ENCODE results near the gene FOXK1.

FOXK1 gene

DNA sequence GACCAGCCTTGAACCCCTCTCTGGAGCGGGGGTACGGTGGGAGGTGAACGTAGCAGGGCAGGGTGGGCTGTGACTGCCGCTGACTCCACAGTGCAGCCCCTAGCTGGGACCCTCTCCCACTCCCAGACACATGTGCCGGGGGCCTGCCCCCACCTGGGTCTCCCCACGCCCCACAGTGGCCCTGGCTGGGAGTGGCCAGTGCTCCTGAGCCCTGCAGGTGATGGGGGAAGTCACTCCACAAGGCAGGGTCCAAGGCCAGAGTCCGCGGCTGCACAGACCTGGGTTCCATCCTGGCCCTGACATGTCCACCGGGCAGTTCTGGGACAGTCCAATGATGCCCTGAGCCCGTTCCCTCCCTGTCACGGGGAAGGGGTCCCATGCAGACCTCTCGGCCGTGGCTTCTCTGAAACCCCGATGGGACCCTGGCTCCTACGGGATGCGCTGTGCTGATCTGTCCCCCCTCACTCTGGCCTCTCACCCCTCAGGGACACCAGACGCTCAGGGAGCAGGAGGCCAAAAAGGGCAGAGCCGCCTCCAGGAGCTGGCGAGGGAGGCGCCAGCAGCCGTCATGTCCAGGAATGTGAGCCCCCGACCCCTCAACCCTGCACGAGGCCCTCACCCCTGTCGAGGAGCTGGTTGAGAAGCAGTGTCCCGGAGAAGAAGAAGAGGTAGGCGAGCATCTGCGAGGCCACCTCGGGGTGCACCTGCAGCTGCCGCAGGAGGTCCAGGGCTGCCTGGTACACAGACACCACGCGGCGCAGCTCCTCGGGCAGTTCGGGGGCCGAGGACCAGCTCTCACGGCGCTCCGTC is 133.7 kb downstream of the FOXK1 start:
- peaks cover 29% of the 10 kb centered on the region for H3K4me1 Mint-ChIP-seq
- peaks cover 27% of the 10 kb centered on the region for H3K36me3 Mint-ChIP-seq (ENCODE audit: low read depth)
- no peak for DNase-seq
- H3K27me3 Mint-ChIP-seq (ENCODE audit: low read depth, poor library complexity) = no peaks in the 10 kb centered on the region
- H3K9me3 Mint-ChIP-seq = peaks cover 23% of the 10 kb centered on the region
- no peak overlapping the region for H3K4me3 Mint-ChIP-seq
- H3K27ac Mint-ChIP-seq = no peak overlapping the region
- no peak for TF ChIP-seq CTCF (IDR thresholded peaks at IDR 0.05)

DNA sequence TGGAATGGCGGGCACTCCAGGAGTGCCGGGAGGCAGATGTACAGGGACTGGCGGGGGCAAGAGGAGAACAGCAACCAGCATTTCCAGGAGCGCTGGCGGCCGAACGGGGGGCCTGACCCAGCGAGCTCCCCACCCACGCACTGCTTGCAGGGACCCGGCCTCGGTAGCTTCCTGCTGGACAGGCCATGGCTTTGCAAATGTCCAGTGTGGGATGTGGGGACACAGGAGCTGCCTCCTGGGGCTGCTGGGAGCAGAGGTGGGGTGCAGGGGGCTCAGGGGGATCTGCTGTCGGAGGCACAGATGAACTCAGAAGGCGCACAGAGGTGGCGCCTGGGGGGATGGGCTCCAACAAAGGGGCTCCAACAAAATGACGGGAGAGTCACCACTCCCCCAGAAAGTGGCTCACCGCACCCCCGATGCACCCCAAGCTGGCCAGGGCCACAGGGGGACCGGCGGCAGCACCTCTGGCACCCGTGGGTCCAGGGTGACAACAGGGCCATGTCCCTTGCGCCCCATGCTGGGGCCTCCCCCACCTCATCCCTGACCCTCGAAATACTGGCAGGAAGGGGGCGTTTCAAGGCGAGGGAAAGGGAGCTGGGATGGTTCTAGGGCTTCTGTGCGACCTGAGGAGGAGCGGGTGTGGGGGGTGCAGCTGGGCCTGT is 134.5 kb downstream of the FOXK1 start:
- Mint-ChIP-seq H3K4me1 (peaks cover 34% of the 10 kb centered on the region), H3K4me3 (no peak overlapping the region), H3K9me3 (peaks cover 23% of the 10 kb centered on the region), H3K36me3 (ENCODE audit: low read depth) (peaks cover 27% of the 10 kb centered on the region), H3K27me3 (ENCODE audit: low read depth, poor library complexity) (no peaks in the 10 kb centered on the region), H3K27ac (no peak overlapping the region)
- DNase-seq = no peak
- TF ChIP-seq CTCF (IDR thresholded peaks at IDR 0.05) = no peak

DNA sequence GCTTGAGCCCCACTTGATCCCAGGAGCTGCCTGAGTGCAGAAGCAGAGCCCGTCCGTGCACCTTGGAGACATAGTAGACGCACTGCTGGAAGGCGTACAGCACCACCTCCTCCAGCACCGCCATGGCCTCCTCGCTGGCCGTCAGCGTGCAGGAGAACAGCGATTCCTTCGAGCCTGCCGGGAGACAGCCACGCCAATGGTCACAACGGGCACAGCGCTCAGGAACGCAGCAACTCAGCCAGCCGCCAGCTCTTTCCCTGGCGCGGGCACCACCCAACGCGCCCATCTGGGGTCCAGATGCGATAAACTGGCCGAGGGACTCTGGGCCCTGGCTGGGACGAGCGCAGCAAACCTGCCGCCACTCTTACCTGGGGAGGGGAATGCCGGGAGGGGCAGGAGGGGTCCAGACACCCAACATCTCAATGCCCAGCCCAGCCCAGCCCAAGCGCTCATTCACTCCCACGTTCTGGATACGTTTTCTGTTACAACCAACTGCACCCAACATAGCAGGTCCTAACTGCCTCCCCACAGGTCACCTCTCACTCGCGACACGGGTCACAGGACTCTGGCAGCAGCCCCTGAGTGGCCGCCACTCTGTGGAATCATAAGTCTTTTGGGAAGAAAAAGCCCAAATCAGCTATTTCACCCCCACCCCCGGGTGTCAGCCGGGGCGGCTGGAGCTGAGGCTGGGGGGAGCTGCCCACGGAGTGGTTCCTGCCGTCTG is 135.2 kb downstream of the FOXK1 start:
- H3K27me3 Mint-ChIP-seq (ENCODE audit: low read depth, poor library complexity) = no peaks in the 10 kb centered on the region
- H3K36me3 Mint-ChIP-seq (ENCODE audit: low read depth) = peaks cover 27% of the 10 kb centered on the region
- H3K4me1 Mint-ChIP-seq = peaks cover 34% of the 10 kb centered on the region
- no peak for TF ChIP-seq CTCF (IDR thresholded peaks at IDR 0.05)
- H3K4me3 Mint-ChIP-seq = no peak overlapping the region
- H3K27ac Mint-ChIP-seq = no peak overlapping the region
- DNase-seq = no peak
- H3K9me3 Mint-ChIP-seq = peaks cover 23% of the 10 kb centered on the region

GRCh38 chr7:4818000-4818794 is 136.1 kb downstream of the FOXK1 start:
- peaks cover 15% of the 10 kb centered on the region for H3K9me3 Mint-ChIP-seq
- H3K27ac Mint-ChIP-seq = no peak overlapping the region
- no peak for DNase-seq
- H3K4me1 Mint-ChIP-seq = peaks cover 34% of the 10 kb centered on the region
- H3K27me3 Mint-ChIP-seq (ENCODE audit: low read depth, poor library complexity) = no peaks in the 10 kb centered on the region
- peaks cover 18% of the 10 kb centered on the region for H3K36me3 Mint-ChIP-seq (ENCODE audit: low read depth)
- TF ChIP-seq CTCF (IDR thresholded peaks at IDR 0.05) = no peak
- H3K4me3 Mint-ChIP-seq = no peak overlapping the region

- TF ChIP-seq CTCF (IDR thresholded peaks at IDR 0.05) = no peak
- peaks cover 2% of the 10 kb centered on the region for H3K9me3 Mint-ChIP-seq
- no peak overlapping the region for H3K27ac Mint-ChIP-seq
- no peak for DNase-seq
- peaks cover 2% of the 10 kb centered on the region for H3K36me3 Mint-ChIP-seq (ENCODE audit: low read depth)
- H3K4me1 Mint-ChIP-seq = peaks cover 26% of the 10 kb centered on the region
- H3K27me3 Mint-ChIP-seq (ENCODE audit: low read depth, poor library complexity) = no peaks in the 10 kb centered on the region
- H3K4me3 Mint-ChIP-seq = no peak overlapping the region
Observed at GRCh38 chr7:4819560-4820404, 137.7 kb downstream of the FOXK1 start.
